HG03354 (cell line): ENCODE data around the gene HECTD2.
"Not testable (repeated sequence)": the region's sequence is repeated elsewhere in the genome, so short reads cannot be mapped to it uniquely, and the experiment has no call there.

Experiments used
- ATAC-seq: cut with Tn5 transposase; IDR thresholded peaks from one replicate; pipeline ENCODE4 v1.9.1; 2021; ENCODE audit warnings: mild to moderate bottlenecking; ENCODE audit not compliant: unreplicated experiment, poor library complexity, severe bottlenecking

HECTD2 gene

DNA sequence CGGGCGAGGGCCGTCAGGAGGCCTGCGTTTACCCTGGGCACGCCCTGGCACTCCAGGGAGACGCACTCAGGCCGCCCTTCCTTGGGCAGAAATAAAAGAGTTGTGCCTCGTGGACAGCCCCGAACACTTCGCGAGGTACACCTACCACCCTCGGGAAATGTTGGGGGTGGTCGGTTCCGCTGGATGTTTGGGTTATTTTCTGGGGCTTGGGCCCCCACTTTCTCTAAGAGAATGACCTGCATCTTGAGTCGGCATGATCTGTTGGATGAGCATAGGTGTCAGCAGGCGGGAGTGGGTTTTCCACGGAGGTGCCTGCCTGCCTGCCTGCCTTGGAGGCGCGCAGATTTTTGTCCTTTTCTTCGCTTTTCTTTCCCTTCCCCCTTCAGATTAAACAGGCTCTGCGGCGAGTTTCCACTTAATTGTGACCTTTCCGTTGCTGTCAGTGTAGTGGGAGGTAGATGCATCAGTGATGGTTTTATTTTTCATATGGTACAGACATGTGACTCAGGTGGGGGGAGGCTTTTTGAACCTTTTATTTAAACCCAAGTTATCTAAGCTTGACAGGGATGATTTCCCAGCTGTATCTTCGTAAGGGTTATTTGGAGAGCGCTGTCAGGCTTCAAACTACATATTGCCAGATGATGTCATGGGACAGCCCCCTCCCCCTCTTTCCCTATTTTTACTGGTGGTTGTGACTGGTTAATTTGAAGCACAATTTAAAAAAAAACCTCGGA lies 661 bp downstream of the HECTD2 start:
- ATAC-seq, result no peak

DNA sequence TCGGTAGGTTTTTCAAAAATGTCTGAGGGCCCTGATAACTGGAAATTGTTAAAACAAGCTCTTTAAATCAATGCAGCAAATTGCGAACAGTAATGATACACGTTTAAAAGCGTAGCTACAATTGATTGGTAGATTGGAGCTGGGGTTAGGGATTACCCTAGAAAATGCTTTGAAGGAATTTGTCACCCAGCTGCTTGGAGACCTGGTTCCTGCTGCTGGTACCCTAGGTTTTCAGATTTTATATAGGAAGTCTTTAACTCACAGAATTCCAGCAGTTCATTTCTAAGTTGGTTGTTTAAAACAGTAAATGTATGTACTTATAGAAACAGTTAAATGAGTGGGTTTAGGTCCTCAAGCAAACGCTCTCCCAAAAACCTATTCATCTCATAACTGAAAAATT lies 1.5 kb downstream of the HECTD2 start:
- ATAC-seq, result no peak

DNA sequence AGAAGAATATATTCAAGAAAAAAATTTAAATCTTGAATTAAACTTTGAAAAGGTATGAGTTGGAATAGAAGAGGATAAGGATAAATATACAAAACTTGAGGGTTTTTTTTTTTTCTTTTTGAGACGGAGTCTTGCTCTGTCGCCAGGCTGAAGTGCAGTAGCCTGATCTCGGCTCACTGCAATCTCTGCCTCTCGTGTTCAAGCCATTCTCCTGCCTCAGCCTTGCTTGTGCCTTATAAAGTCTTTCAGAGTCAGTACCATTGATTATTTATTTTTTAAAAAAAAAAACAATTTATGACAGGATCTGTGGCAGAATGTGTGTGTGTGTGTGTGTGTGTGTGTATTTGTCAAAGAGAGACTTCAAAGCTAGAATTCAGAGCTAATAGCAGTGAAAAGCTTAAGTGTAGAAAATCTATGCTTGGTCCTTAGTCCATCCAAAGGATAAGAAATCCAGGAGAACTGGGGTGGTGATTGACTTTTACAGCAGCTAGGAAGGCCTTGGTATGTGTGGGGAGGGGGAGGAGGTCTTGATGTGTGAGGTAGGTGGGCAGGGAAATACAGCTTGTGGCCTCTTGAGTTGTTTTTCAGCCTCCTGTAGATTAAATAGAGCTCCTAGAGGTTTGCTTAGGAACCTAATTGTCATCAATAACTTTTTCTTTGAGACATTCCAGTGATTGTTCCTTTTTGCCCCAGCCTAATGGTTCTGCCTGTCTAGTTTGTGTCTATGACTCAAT lies 2.4 kb downstream of the HECTD2 start:
- ATAC-seq, result no peak

DNA sequence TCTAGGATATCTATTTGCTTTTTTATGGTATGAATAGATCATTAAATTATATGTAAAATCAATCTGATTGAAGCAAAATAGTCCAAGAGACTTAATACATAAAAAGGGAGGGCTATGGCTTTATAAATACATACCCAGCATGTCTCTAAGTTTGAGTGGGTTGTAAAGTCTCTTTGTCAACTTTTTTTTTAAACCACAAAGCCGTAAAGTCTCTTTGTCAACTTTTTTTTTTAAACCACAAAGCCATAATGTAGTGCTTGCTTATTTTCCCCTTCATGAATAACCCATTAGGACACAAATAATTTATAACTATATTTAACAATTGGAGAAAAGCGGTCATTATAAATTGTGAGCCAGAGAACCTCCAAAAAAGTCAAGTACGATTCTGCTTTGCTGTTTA lies 5.7 kb downstream of the HECTD2 start:
- no peak for ATAC-seq

DNA sequence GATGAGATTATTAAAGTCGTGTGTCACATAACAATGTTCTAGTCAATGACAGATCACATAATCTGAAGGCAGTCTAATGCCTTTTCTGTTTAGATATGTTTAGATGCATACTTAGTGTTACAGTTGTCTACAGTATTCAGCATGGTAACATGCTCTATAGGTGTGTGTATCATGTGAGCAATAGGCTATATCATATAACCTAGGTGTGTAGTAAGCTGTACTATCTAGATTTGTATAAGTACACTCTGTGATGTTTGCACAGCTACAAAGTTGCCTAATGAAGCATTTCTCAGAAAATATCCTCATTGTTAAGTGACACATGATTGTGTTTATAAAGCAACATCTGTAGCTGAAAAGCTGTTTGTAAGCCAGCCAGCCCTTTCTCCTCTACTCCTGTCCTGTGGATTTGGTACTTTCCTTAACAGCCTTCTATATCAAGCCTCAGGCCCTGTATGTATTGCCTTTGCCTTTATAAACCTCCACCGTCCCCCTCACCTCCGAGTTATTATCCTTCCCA lies 6.3 kb downstream of the HECTD2 start:
- no peak for ATAC-seq

DNA sequence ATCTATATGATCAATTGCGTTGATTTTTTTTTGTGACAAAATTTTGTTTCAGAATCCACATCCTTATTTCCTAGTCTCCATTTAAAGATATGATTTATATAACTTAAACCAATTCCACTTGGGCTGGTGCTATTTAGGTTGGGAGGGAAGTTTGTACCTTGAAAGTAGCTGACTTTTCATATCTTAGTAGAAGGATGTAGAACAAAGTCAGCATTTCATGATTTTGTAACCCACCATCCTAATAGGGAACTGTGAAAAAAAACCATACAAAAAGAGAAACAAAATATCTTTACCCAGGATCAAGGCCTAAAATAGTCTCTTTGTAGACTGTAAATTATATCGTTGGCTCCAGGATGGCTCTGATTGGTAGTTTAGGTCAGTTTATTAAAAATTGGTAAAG lies 8.3 kb downstream of the HECTD2 start:
- no peak for ATAC-seq

DNA sequence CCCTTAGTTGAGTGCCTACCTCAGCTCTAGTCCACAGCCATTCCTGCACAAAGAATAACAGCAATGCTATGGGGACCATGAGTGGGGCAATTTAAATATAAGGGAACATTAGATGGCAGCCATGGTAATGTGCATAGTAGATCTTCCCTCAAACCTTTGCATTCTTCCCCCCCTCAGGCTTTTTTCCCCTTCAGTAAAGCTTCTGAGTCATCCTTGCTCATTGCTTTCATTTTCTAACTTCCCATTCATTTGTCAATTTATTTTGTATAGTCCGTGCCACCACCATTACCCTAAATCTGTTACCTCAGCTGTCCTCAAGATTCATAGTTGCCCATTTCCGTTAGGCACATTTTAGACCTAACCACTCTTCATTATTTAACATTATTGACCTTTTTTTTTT lies 10.7 kb downstream of the HECTD2 start:
- ATAC-seq, result no peak

DNA sequence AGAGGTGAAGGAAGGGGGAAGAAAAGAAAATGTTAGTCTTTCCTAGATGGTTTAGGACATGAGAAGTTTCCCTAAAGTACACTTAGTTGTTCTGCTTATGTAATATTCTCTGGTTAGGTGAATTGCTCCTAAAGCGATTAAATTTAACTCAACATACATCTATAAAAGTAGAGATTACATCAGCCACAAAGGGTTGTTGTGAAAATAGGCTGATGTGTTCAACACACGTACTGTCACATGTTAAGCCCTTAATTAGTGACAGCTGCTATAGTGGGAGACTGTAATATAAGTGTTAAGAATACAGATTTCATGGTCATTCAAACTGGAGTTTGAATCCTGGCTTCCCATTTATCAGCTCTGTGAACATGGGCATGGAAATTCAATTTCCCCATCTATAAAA lies 12.8 kb downstream of the HECTD2 start:
- no peak for ATAC-seq

DNA sequence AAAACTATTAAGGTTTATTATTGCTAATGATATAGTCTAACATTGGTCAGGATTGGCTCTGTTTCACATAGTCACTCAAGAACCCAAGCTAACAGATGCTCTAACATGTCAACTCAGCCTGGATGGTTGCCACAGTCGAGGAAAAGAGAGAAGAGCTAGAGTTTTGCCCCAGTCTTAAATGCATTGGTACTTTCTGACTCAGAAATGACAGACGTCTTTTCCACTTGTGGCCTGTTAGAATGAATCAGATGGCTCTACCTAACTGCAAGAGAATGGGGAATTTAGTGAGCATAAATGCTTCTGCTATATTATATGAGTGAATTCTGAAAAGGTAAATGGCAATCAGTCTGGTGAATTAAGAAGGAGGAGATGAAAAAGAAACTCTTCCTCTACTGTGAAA lies 13.9 kb downstream of the HECTD2 start:
- ATAC-seq, result no peak

DNA sequence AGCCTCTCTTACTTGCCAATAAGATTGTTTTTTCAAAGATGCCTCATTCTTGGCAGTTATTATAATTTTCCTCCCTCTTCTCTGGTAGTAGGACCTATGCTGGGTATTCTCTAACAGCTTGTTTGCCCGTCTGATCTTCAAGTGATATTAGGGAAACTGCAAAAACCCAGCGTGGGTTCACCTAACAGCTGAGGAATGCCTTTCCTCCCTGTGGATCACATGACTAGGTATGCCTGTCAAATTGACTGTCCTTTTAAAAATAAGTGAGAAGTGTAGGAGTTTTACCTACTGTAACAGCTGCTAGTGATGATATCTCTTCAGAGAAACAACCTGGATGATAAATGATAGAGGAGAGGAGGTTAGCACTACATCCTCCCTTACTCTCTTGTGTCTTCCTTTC lies 22.0 kb downstream of the HECTD2 start:
- ATAC-seq, result no peak

DNA sequence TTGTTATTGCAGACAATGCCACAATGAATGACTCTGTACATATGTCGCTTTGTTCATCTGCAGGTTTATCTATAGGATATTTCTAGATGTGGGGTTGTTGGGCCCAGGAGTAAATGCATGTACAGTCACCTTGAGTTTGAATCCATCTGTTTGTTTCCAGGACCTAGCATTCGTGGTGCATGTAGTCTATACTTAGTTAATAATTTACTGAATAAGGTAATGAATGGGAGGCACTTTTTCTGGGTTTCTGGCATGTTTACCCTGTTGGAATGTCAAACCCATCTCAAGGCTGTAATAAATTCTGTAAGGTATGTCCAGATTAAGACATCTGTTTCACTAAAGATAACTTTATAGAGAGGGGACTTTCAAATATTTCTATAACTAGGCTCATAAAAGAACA lies 23.5 kb downstream of the HECTD2 start:
- ATAC-seq, result no peak

DNA sequence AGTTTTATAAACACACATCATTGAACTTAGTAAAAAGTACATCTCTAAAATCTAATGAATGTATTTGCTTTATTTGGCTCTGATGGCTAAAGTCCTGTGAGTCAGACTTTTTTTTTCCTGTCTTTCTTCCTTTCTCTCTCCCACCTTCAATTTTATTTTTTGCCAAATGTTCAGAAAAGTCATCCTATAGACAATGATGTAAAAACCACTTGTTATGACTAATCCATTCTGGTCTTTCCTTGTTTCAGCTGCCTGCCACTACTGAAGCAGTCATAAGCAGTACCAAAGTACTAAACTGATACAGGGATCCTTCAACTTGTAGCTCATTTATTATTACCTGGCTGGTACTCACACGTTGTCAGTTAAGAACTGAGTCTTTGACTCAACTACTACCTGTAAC lies 23.9 kb downstream of the HECTD2 start:
- ATAC-seq, result no peak

DNA sequence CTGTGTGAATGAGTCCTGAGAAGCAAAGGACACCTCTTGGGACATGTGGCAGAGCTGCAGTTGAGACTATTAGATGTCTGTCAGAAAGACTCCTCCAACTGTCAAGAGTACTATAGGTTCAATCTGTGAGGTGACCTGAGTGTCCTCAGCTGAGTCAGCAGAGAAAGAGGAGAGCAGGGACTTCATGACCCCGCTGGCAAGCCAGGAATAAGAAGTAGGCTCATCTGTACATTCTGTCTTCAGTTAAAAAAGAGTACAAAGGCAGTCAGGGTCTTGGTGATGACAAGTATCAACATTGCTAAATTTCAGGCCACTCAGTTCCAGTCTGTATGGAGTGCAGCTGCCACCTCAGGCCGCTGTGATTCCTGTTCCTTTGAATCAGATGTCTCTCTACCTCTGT lies 25.1 kb downstream of the HECTD2 start:
- ATAC-seq, result no peak

DNA sequence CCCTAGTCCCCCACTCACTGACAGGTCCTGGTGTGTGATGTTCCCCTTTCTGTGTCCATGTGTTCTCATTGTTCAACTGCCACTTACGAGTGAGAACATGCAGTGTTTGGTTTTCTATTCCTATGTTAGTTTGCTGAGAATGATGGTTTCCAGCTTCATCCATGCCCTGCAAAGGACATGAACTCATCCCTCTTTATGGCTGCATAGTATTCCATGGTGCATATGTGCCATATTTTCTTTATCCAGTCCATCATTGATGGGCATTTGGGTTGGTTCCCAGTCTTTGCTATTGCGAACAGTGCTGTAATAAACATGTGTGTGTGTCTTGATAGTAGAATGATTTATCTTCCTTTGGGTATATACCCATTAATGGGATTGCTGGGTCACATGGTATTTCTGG lies 28.1 kb downstream of the HECTD2 start:
- ATAC-seq, result not testable (repeated sequence)

DNA sequence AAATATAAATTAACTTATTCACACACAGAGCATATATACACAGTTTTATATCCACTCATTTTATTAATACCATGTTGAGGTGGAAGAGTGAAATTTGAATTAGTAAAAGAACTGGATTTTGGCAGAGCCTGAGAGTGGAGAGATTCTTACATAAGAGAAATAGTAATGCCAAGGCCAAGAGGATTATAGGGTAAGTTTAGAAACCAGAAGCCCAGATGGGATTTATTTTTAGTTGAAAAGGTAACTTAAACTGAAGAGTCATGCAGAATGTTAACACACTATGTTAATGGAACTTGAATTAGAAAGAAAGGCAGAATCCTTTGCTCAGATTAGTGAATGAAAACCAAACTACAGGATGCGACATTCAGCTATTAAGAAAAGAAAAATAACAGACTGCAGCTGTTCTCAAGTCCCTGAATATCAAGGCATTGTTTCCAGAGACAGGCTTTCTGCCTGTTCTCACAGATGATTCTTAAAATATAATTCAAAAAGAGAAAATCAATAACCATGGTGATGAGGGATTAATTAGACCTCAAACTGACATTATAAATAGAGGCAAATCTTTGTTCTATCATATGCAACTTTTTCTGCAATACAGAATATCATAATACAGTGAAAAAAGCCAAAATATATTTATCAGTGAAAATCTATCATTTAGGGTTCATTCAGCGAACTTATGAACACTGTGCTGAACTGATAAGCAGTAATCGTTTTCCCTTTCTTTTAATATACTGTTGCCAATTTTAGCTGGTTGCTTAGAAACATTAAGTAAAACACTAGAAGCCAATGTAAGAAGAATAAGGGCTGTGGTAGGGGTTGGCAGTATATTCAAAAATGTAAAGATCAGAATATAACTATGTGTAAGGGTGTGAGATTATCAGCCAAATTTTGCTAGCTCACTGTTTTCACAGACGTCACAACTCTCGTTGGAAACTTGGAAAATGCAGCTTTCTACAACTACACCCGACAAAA lies 34.4 kb downstream of the HECTD2 start:
- no peak for ATAC-seq

DNA sequence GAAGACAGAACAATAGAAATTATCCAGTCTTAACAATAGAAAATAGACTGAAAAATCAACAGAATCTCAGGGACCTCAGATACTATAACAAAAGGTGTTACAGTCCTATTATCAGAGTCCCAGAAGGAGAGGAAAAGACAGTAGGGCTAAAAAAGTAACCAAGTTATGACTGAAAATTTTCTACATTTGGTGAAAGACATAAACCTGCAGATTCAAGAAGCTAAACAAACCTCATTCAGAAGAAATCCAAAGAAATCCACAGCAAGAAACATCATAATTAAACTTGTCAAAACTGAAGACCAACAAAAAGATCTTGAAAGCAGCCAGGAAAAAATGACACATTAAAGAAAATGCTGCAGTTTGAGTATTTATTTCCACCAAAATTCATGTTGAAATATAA lies 41.9 kb downstream of the HECTD2 start:
- ATAC-seq, result no peak

DNA sequence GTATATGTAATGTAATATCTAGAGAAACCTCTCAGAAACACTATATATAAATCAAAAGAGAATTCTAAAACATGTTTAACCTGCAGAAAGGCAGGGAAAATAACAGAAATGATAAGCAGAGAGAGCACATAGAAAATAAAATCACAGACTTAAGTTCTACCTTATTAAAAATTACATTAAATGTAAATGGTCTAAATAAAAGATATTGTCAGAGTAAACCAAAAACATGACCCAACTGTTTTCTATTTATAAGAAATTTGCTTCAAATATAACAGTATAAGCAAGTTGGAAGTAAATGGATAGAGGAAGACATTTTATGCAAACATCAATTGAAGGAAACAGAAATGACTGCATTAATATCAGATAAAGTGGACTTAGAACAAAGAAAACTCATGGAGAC lies 43.4 kb downstream of the HECTD2 start:
- no peak for ATAC-seq

DNA sequence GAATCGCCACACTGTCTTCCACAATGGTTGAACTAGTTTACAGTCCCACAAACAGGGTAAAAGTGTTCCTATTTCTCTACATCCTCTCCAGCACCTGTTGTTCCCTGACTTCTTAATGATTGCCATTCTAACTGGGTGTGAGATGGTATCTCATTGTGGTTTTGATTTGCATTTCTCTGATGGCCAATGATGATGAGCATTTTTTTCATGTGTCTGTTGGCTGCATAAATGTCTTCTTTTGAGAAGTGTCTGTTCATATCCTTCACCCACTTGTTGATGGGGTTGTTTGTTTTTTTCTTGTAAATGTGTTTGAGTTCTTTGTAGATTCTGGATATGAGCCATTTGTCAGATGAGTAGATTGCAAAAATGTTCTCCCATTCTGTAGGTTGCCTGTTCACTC lies 45.0 kb downstream of the HECTD2 start:
- not testable (repeated sequence) for ATAC-seq

DNA sequence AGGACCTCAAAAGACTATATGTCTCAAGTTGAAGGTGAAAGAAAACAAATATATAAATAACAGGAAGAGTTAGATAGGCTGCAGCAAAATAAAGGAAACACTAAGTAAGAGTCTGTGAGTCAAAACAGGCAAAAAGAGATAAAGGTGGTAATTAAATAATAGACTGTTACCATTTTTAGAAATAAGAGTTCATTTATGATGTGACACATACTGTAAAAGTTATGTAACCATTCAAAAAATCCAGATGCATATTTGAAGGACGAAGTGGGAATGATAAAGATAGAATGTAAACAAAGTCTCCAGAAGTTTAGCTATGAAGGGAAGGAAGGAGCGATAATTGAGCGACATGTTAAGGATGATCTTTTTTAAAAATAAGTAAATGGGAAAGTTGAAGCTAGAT lies 50.5 kb downstream of the HECTD2 start:
- no peak for ATAC-seq

DNA sequence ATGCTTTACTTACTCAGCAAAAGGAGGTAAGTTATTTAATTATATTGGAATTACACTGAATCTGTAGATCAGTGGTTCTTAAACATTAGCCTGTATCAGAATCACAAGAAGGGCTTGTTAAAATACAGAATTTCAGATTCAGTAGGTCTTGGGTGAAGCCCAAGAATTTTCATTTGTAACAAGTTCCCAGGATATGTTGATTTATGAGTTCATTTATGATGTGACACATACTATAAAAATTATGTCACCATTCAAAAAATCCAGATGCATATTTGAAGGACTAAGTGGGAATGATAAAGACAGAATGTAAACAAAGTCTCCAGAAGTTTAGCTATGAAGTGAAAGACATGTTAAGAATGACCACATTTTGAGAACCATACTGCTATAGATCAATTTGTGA lies 52.3 kb downstream of the HECTD2 start:
- no peak for ATAC-seq
